ENCODE results near the gene TNPO3. TPM values are rescaled to one million over a fixed set of nuclear protein-coding genes. Genes with fewer than 3 reads are reported as not detected.
"Not testable (repeated sequence)": the region's sequence is repeated elsewhere in the genome, so short reads cannot be mapped to it uniquely, and the experiment has no call there.

Gene TNPO3
- total RNA-seq, 1 donor from 2014 or later, result 36.0 TPM

GRCh38 chr7:129074361-129074871 lies 19.5 kb upstream of the TNPO3 start:
- DNase-seq (ENCODE audit: missing footprints) (no peak), ATAC-seq (no peak)
- intact Hi-C loops (cut with DNase I), result no loop called here

DNA sequence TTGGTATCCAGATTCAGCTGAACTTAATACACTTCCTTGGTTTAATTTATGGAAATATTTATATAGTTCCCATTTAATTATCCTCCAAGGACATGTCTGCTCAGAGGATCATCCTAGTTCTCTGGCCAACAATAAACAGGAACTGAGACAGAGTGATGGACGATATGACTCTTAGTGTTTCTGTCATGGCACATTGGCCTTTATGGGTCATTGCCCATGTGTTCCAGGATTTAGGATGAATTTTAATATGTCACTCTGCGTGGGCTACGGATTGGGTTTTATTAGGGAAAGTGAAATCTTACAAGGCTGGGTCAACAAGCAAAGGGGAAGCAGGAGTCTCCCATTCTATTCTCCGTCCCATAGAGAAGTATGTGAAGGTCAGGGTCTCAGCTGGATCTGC lies 18.8 kb upstream of the TNPO3 start:
- no peak for DNase-seq (ENCODE audit: missing footprints)
- ATAC-seq, result no peak

DNA sequence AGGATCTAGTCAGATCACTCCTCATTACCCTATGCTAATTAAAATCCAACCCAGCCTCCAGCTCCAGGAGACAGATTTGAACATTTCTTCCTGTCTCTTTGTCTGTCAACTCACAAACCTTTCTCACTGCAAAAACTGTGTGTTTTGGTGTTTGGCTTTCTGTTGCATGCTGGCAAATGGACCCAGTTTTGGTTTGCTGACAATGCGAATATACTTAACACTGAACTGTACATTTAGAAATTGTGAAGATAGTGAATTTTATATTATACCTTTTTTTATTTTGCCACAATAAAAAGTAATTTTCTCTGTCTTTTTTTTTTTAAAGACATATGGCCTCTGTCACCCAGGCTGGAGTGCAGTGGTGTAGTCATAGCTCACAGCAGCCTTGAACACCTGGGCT lies 18.3 kb upstream of the TNPO3 start:
- ATAC-seq, result no peak
- DNase-seq (ENCODE audit: missing footprints), result no peak
- intact Hi-C loops (cut with DNase I), result no loop called here

More for the DNA sequence above, 18.8 kb upstream of the TNPO3 start:
- intact Hi-C loops (cut with DNase I), result no loop called here

DNA sequence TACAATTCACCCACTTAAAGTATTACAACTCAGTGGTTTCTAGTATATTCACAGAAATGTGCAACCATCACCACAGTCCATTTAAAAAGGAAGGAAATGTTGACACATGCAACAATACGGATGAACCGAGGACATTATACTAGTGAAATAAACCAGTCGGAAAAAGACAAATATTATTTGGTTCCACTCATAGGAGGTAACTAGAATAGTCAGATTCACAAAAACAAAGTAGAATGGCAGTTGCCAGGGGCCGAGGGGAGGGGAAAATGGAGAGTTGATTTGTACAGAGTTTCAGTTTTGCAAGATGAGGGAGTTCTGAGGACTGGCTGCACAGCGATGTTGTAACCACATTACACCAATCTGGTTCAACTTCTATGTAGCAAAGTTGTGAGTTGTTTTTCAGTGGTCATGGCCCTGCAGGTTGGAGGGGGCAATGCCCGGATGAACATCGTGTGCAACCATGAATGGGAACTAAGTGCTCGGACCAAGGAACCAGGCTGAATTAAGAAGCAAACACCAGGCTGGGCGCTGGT lies 17.6 kb upstream of the TNPO3 start:
- ATAC-seq (no peak), DNase-seq (ENCODE audit: missing footprints) (no peak)
- intact Hi-C loops (cut with DNase I), result no loop called here

DNA sequence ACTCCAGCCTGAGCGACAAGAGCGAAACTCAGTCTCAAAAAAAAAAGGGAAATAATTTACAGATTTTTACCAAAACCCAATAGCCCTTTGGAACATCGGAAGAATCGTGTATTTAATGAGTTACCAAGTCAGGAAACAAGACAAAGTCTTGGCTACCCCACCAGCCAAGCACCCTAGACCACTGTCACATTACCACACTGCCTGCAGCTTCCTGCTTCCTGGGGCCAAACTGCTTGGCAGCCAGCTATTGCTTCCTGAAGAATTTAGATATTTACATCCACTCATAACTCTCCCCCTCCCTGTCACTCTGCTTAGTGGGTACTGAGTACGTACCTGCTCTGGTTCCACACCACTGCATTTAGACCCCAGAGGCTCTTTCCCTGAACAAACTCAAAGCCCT lies 14.1 kb upstream of the TNPO3 start:
- DNase-seq (ENCODE audit: missing footprints) (no peak), ATAC-seq (no peak)
- intact Hi-C loops (cut with DNase I), result no loop called here

DNA sequence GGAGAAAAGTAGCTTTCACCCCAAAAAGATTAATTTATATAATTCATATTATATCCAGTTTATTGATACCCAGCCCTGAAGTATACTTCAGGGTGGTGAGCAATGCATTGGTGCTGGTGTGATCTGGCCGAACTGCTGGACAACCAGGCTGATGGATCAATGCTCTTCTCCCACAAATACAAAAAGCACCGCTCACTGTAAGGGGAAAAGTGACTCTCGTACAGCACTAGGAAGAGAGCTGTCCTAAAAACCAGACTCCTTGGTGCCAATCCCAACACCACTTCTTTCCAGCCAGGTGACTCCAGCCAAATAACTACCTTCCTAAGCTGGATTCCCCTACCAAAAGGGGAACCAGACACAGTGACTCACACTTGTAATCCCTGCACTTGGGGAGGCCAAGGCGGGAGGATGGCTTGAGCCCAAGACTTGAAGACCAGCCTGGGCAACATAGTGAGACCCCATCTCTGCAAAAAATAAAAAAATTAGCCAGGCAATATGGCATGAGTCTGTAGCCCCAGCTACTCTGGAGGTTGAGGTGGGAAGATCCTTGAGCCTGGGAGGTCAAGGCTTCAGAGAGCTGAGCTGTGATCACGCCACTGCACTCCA lies 13.1 kb upstream of the TNPO3 start:
- intact Hi-C loops (cut with DNase I), result no loop called here
- DNase-seq (ENCODE audit: missing footprints), result no peak
- ATAC-seq, result no peak

GRCh38 chr7:129067132-129067561 lies 12.2 kb upstream of the TNPO3 start:
- DNase-seq (ENCODE audit: missing footprints); ATAC-seq; intact Hi-C loops (cut with DNase I): not testable (repeated sequence)

GRCh38 chr7:129066290-129067131 lies 11.6 kb upstream of the TNPO3 start:
- DNase-seq (ENCODE audit: missing footprints), result no peak
- intact Hi-C loops (cut with DNase I), result no loop called here
- ATAC-seq, result no peak

GRCh38 chr7:129055861-129056464 lies 1.1 kb upstream of the TNPO3 start:
- DNase-seq (ENCODE audit: missing footprints) (no peak), ATAC-seq (no peak)
- intact Hi-C loops (cut with DNase I), result no loop called here

DNA sequence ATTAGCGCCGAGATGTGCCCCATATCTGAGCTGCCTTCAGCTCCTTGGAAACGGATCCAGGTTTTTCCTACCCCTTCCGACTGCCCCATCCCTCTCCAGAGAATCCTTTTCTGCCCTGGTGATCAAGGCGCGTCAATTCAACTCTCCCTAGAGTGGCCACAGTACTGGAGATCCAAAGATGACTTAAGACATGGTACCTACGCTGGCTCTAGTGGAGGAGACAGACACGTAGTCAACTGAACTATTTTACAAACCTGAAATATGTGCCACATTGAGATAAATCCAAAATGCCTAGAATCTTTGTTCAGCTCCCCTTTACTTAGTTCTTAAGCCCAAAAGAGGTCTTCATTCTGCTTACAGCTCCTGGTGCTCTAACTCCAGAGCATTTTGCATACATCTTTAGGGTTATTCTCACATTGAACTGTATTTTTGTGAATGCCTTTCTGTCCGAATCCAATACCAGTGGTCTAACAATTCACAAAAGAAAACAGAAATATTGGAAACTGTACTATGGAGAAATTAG lies 444 bp upstream of the TNPO3 start:
- intact Hi-C loops (cut with DNase I), result no loop called here
- DNase-seq (ENCODE audit: missing footprints), result no peak

DNA sequence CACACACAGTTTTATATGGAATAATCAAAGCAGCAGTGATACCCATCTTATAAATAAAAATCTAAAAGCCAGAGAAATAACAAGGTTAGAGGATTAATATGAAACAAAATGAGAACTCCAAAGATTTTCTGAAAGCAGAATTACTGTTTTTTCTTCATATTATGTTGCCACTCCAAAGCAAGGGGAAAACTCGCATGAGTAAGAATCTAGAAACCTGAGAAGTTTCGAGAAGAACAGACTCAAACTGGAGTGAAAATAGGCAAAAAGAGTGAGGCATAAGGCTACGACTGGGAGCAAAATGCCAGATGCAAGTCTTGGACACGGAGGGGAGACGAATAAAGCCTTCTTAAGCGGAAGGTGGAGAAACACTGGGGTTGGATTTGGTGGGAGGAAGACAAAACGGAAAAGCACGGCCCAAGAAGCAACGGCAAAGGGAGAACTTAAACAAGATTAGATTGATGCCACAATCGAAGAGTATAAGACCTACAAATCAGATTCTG lies 923 bp downstream of the TNPO3 start:
- no peak for ATAC-seq
- intact Hi-C loops (cut with DNase I), result no loop called here
- DNase-seq (ENCODE audit: missing footprints), result no peak

More for the DNA sequence above, 444 bp upstream of the TNPO3 start:
- ATAC-seq, result peak; percentile 28

- ATAC-seq, result no peak
- DNase-seq (ENCODE audit: missing footprints), result no peak
- intact Hi-C loops (cut with DNase I), result no loop called here
Measured at GRCh38 chr7:129052441-129052840, 2.5 kb downstream of the TNPO3 start.

- intact Hi-C loops (cut with DNase I); ATAC-seq; DNase-seq (ENCODE audit: missing footprints): not testable (repeated sequence)
Measured at GRCh38 chr7:129051459-129051858, 3.5 kb downstream of the TNPO3 start.

DNA sequence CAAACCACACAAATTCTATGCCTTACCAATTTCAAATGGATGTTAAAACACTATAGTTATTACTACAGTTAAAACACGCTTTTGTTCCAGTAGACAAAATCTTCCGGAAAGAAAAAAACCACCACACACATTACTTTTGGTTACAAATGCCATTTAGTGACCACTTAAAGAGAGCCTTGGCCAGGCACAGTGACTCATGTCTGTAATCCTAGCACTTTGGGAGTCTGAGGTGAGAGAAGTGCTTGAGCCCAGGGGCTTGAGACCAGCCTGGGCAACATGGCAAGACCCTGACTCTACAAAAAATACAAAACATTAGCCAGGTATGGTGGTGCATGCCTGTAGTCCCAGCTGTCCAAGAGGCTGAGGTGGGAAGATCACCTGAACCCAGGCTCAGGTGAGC lies 7.2 kb downstream of the TNPO3 start:
- no peak for DNase-seq (ENCODE audit: missing footprints)
- no peak for ATAC-seq
- intact Hi-C loops (cut with DNase I), result no loop called here

DNA sequence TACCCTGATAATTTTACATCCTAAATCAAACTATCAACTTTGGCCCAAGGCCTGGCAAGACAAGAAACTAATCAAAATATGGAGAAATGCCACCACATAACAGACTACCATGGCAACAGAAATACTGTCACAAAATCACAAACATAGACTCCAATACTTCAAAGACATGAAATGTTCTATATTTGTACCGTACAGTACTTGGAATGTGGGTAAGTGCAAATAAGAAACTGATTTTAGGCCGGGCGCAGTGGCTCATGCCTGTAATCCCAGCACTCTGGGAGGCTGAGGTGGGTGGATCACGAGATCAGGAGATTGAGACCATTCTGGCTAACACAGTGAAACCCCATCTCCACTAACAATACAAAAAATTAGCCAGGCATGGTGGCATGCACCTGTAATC lies 9.2 kb downstream of the TNPO3 start:
- intact Hi-C loops (cut with DNase I), result no loop called here
- ATAC-seq (no peak), DNase-seq (ENCODE audit: missing footprints) (no peak)

GRCh38 chr7:129043012-129043411 lies 11.9 kb downstream of the TNPO3 start:
- intact Hi-C loops (cut with DNase I), result no loop called here
- ATAC-seq, result no peak
- no peak for DNase-seq (ENCODE audit: missing footprints)

DNA sequence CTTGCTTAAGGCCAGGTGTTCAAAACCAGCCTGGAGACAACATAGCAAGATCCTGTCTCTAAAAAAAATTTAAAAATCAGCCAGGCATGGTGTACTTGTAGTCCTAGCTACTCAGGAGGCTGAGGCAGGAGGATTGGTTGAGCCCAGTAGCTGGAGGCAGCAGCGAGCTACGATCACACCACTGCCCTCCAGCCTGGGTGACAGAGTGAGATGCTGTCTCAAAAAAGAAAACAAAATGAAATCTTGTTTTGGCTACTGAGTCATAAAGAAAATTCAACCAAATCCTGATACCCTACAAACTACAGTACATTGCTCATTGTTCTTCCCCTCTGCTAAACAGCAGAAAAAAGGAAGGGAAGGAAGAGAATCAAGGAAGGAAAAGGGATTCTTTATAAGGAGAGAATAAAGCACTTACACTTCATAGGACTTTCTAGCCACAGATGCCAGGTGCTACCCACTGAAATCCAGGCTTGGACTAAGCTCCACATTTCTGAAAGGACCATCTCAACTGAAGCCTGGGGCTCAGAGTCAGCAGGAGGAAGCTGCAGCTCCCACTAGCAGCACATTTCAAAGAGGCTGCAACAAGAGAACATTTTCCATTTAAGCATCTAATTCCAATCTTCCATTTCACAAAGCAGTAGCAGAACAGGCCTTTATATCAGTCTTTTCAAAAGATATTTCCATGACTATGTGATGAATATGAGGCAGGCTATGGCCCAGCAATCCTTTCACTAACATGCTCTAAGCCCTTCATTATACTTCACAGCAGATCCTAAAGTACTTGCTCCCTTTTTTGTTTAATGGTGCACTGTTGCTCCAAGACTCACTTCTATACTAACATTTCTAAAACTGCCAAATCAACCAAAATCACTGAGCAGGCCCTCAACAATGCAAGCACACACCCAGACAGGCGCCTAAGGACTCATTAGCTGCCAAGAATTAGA lies 13.5 kb downstream of the TNPO3 start:
- ATAC-seq (no peak), DNase-seq (ENCODE audit: missing footprints) (no peak)
- intact Hi-C loops (cut with DNase I), result no loop called here

DNA sequence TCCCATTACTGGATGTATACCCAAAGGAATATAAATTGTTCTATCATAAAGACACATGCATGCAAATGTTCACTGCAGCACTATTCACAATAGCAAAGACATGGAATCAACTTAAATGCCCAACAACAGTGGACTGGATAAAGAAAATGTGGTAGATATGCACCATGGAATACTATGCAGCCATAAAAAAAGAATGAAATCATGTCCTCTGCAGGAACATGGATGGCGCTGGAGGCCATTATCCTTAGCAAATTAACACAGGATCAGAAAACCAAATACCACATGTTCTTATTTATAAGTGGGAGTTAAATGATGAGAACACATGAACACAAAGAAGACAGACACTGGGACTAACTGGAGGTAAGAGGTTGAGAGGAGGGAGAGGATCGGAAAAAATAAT lies 16.4 kb downstream of the TNPO3 start:
- intact Hi-C loops (cut with DNase I); ATAC-seq; DNase-seq (ENCODE audit: missing footprints): not testable (repeated sequence)
